NCI-H1694 (cell line): ENCODE results near the gene KCNC2.

Experiments
- DNase-seq: peaks from one replicate; lab custom pipeline; 2025; lab: John Stamatoyannopoulos, UW

Gene KCNC2

GRCh38 chr12:75058228-75058627 is 151.4 kb downstream of the KCNC2 start:
- DNase-seq = no peak

- no peak for DNase-seq
These were observed 160.9 kb downstream of the KCNC2 start for GRCh38 chr12:75048767-75049166.

GRCh38 chr12:75047885-75048525 is 161.6 kb downstream of the KCNC2 start:
- DNase-seq = no peak

GRCh38 chr12:75042125-75042524 is 167.5 kb downstream of the KCNC2 start:
- DNase-seq = no peak

DNA sequence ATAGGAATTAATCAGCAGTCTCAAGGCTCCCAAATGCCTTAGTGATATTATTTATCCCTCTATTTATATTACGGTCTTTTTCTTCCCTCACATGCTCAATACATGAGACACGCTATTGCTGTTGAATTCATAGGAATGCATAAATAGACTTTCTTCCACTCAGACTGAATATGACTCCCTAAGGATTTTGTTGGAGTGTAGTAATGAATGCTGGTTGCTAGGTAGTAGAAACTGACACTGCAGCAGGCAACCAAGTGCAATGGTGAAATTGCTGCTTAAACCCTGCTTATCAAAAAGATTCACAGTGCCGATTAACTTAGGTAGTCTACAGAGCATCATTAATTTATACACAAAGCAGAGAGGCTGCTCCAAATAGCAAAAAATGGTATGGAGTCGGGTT is 168.2 kb downstream of the KCNC2 start:
- no peak for DNase-seq

- no peak for DNase-seq
These were observed 189.5 kb downstream of the KCNC2 start for GRCh38 chr12:75020068-75020557.

- DNase-seq = no peak
These were observed 198.5 kb downstream of the KCNC2 start for GRCh38 chr12:75011120-75011519.

- no peak for DNase-seq
These were observed 202.5 kb downstream of the KCNC2 start for GRCh38 chr12:75007133-75007532.

DNA sequence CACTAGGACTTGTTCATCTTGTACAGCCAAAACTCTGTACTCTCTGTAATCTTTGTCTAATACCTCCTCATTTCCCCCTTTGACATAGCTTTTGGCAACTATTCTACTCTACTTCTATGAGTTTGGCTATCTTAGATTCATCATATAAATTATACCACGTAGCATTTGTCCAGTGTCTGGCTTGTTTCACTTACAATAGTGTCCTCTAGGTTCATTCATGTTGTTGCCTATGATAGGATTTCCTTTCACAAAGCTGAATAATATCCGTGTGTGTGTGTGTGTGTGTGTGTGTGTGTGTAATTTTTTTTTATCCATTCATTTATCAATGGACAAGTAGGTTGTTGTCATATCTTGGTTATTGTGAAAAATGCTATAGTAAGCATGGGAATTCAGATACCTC is 209.5 kb downstream of the KCNC2 start:
- DNase-seq = no peak

GRCh38 chr12:74999474-74999873 is 210.2 kb downstream of the KCNC2 start:
- DNase-seq = no peak
